HG03103 (cell line): Measurements from ENCODE around the gene SLC5A7.

Source experiments
- ATAC-seq: cut with Tn5 transposase; IDR thresholded peaks from one replicate; pipeline ENCODE4 v1.9.1; 2021; ENCODE audit warnings: low read depth; ENCODE audit not compliant: unreplicated experiment

The SLC5A7 gene

GRCh38 chr2:108061439-108062042 lies 75.2 kb downstream of the SLC5A7 start:
- no peak for ATAC-seq
